Effector memory CD8-positive, alpha-beta T cell (primary cell): ENCODE measurements around the gene DNAJB1.
A peak's percentile ranks its signal among the peaks of the same experiment; 100 is the strongest.
"Not testable (repeated sequence)": the region's sequence is repeated elsewhere in the genome, so short reads cannot be mapped to it uniquely, and the experiment has no call there.

ENCODE experiments used
- ATAC-seq: fragments of 150-1000 bp; cut with Tn5 transposase; replicated peaks from 2 replicates; pipeline ENCODE4 v1.10.0; 2021; ENCODE audit warnings: mild to moderate bottlenecking, moderate library complexity
- DNase-seq, 3 experiments: peaks; one replicate each; pipeline ENCODE4 v3.0.0; 2021
- H3K27ac Mint-ChIP-seq, 2 donors: one replicate each; pipeline ENCODE4 v1.8.0; 2022; ENCODE audit warnings: mild to moderate bottlenecking in 2 of 2, mixed read lengths in 2 of 2, moderate library complexity in 2 of 2
- H3K27me3 Mint-ChIP-seq, 2 donors: one replicate each; pipeline ENCODE4 v1.8.0; 2022; ENCODE audit warnings: mixed read lengths in 2 of 2
- H3K36me3 Mint-ChIP-seq: one replicate; pipeline ENCODE4 v1.8.0; 2022; ENCODE audit warnings: mild to moderate bottlenecking, moderate library complexity, mixed read lengths; ENCODE audit not compliant: insufficient read depth
- H3K4me1 Mint-ChIP-seq, 2 donors: one replicate each; pipeline ENCODE4 v1.8.0; 2022; ENCODE audit warnings: low read depth in 2 of 2, mixed read lengths in 2 of 2
- H3K4me3 Mint-ChIP-seq, 2 donors: one replicate each; pipeline ENCODE4 v1.8.0; 2022; ENCODE audit warnings: mild to moderate bottlenecking in 2 of 2, mixed read lengths in 2 of 2, moderate library complexity in 2 of 2
- H3K9me3 Mint-ChIP-seq, 2 donors: one replicate each; pipeline ENCODE4 v1.8.0; 2022; ENCODE audit warnings: mixed read lengths in 2 of 2

The DNAJB1 gene

GRCh38 chr19:14544977-14545715 is 26.9 kb upstream of the DNAJB1 start:
- H3K4me3 Mint-ChIP-seq, result no peak overlapping the region
- H3K4me1 Mint-ChIP-seq, result peaks cover 8 to 13% of the 10 kb centered on the region in 2 donors
- no peaks in the 10 kb centered on the region for H3K9me3 Mint-ChIP-seq
- no peaks in the 10 kb centered on the region for H3K27me3 Mint-ChIP-seq
- H3K36me3 Mint-ChIP-seq, result peaks cover 20% of the 10 kb centered on the region
- peak overlapping the region; percentile 53 to 62 for H3K27ac Mint-ChIP-seq
- DNase-seq, result no peak
- no peak for ATAC-seq

- Mint-ChIP-seq H3K27me3 (no peaks in the 10 kb centered on the region), H3K27ac (no peak overlapping the region), H3K36me3 (peaks cover 25% of the 10 kb centered on the region), H3K4me1 (peaks cover 11 to 16% of the 10 kb centered on the region in 2 donors), H3K9me3 (no peaks in the 10 kb centered on the region), H3K4me3 (no peak overlapping the region)
- ATAC-seq (no peak), DNase-seq (no peak)
Measured at GRCh38 chr19:14544047-14544446, 25.9 kb upstream of the DNAJB1 start.

GRCh38 chr19:14542711-14543328 is 24.6 kb upstream of the DNAJB1 start:
- DNase-seq (no peak), ATAC-seq (no peak)
- Mint-ChIP-seq H3K27me3 (no peaks in the 10 kb centered on the region), H3K27ac (no peak overlapping the region), H3K36me3 (peaks cover 26% of the 10 kb centered on the region), H3K4me3 (no peak overlapping the region), H3K9me3 (no peaks in the 10 kb centered on the region), H3K4me1 (peaks cover 14 to 16% of the 10 kb centered on the region in 2 donors)

- not testable (repeated sequence) for H3K27me3 Mint-ChIP-seq, DNase-seq, ATAC-seq, H3K4me3 Mint-ChIP-seq, H3K9me3 Mint-ChIP-seq
- peaks cover 16% of the 10 kb centered on the region in 2 donors for H3K4me1 Mint-ChIP-seq
- H3K27ac Mint-ChIP-seq, result peak overlapping the region in 1 of 2 donors; percentile 65
- H3K36me3 Mint-ChIP-seq, result peaks cover 26% of the 10 kb centered on the region
Measured at GRCh38 chr19:14541979-14542378, 23.8 kb upstream of the DNAJB1 start.

GRCh38 chr19:14540741-14541525 is 22.7 kb upstream of the DNAJB1 start:
- peaks cover 16 to 18% of the 10 kb centered on the region in 2 donors for H3K4me1 Mint-ChIP-seq
- no peak for DNase-seq
- H3K27ac Mint-ChIP-seq, result peak overlapping the region; percentile 49 to 65
- no peaks in the 10 kb centered on the region for H3K9me3 Mint-ChIP-seq
- H3K36me3 Mint-ChIP-seq, result peaks cover 18% of the 10 kb centered on the region
- ATAC-seq, result no peak
- H3K4me3 Mint-ChIP-seq, result no peak overlapping the region
- no peaks in the 10 kb centered on the region for H3K27me3 Mint-ChIP-seq

- H3K9me3 Mint-ChIP-seq, result no peaks in the 10 kb centered on the region
- ATAC-seq (peak; percentile 44), DNase-seq (no peak)
- no peak overlapping the region for H3K27ac Mint-ChIP-seq
- H3K4me3 Mint-ChIP-seq, result no peak overlapping the region
- peaks cover 11 to 17% of the 10 kb centered on the region in 2 donors for H3K4me1 Mint-ChIP-seq
- H3K36me3 Mint-ChIP-seq, result peaks cover 30% of the 10 kb centered on the region
- no peaks in the 10 kb centered on the region for H3K27me3 Mint-ChIP-seq
Measured at GRCh38 chr19:14536926-14537692, 18.9 kb upstream of the DNAJB1 start.

- no peaks in the 10 kb centered on the region for H3K27me3 Mint-ChIP-seq
- peaks cover 10 to 35% of the 10 kb centered on the region in 2 donors for H3K4me1 Mint-ChIP-seq
- H3K27ac Mint-ChIP-seq, result no peak overlapping the region
- ATAC-seq, result no peak
- DNase-seq, result no peak
- no peaks in the 10 kb centered on the region for H3K9me3 Mint-ChIP-seq
- H3K4me3 Mint-ChIP-seq, result no peak overlapping the region
- H3K36me3 Mint-ChIP-seq, result peaks cover 28% of the 10 kb centered on the region
Measured at GRCh38 chr19:14533450-14533849, 15.3 kb upstream of the DNAJB1 start.

- peak overlapping the region; percentile 97 to 100 for H3K27ac Mint-ChIP-seq
- no peak for DNase-seq
- ATAC-seq, result no peak
- H3K36me3 Mint-ChIP-seq, result peaks cover 30% of the 10 kb centered on the region
- no peaks in the 10 kb centered on the region for H3K9me3 Mint-ChIP-seq
- no peaks in the 10 kb centered on the region for H3K27me3 Mint-ChIP-seq
- peak overlapping the region; percentile 90 to 95 for H3K4me3 Mint-ChIP-seq
- H3K4me1 Mint-ChIP-seq, result peaks cover 8 to 30% of the 10 kb centered on the region in 2 donors
Measured at GRCh38 chr19:14530506-14530905, 12.3 kb upstream of the DNAJB1 start.

GRCh38 chr19:14530005-14530348 is 11.8 kb upstream of the DNAJB1 start:
- no peaks in the 10 kb centered on the region for H3K9me3 Mint-ChIP-seq
- H3K36me3 Mint-ChIP-seq, result peaks cover 28% of the 10 kb centered on the region
- ATAC-seq (no peak), DNase-seq (peak in 2 of 3 experiments; percentile 32)
- peaks cover 8 to 30% of the 10 kb centered on the region in 2 donors for H3K4me1 Mint-ChIP-seq
- peak overlapping the region; percentile 97 to 100 for H3K27ac Mint-ChIP-seq
- H3K4me3 Mint-ChIP-seq, result peak overlapping the region; percentile 90 to 95
- no peaks in the 10 kb centered on the region for H3K27me3 Mint-ChIP-seq

- DNase-seq (peak; percentile 100), ATAC-seq (peak; percentile 91)
- H3K4me3 Mint-ChIP-seq, result peak within 1 kb of the TSS; percentile 90 to 95
- no peaks in the 10 kb centered on the region for H3K9me3 Mint-ChIP-seq
- H3K27ac Mint-ChIP-seq, result peak within 1 kb of the TSS; percentile 97 to 100
- peaks cover 8 to 30% of the 10 kb centered on the region in 2 donors for H3K4me1 Mint-ChIP-seq
- peaks cover 26% of the 10 kb centered on the region for H3K36me3 Mint-ChIP-seq
- H3K27me3 Mint-ChIP-seq, result no peaks in the 10 kb centered on the region
Measured at GRCh38 chr19:14529254-14530004, 11.2 kb upstream of the DNAJB1 start, which contains the start of gene TECR. TECR (plus strand) TSS chr19:14529594; CDS start chr19:14529697, 103 bp downstream.

- H3K27me3 Mint-ChIP-seq, result no peaks in the 10 kb centered on the region
- H3K9me3 Mint-ChIP-seq, result no peaks in the 10 kb centered on the region
- H3K27ac Mint-ChIP-seq, result peak overlapping the region; percentile 97 to 100
- DNase-seq (no peak), ATAC-seq (peak; percentile 21)
- peaks cover 19% of the 10 kb centered on the region for H3K36me3 Mint-ChIP-seq
- peak overlapping the region; percentile 90 to 95 for H3K4me3 Mint-ChIP-seq
- peaks cover 13 to 32% of the 10 kb centered on the region in 2 donors for H3K4me1 Mint-ChIP-seq
Measured at GRCh38 chr19:14528419-14529253, 10.4 kb upstream of the DNAJB1 start.

GRCh38 chr19:14526423-14526822 is 8.2 kb upstream of the DNAJB1 start:
- ATAC-seq, result no peak
- DNase-seq, result no peak
- Mint-ChIP-seq H3K4me1 (peaks cover 30 to 42% of the 10 kb centered on the region in 2 donors), H3K27ac (peak overlapping the region in 1 of 2 donors; percentile 20), H3K36me3 (peaks cover 33% of the 10 kb centered on the region), H3K4me3 (no peak overlapping the region), H3K27me3 (no peaks in the 10 kb centered on the region), H3K9me3 (no peaks in the 10 kb centered on the region)
